Lung (tissue), 12 donors: ENCODE data around the gene ANKS1B. TPM values are rescaled to one million over a fixed set of nuclear protein-coding genes. Genes with fewer than 3 reads are reported as not detected.

Experiments used
- ATAC-seq: fragments of 200-7000 bp; cut with Tn5 transposase; one replicate; pipeline ENCODE4 v1.9.1; 2020; ENCODE audit warnings: moderate number of reproducible peaks; ENCODE audit not compliant: insufficient read depth, low FRiP score
- DNase-seq, 3 donors: peaks; one replicate each; pipeline ENCODE4 v3.0.0-alpha.2; 2013 to 2017
- H3K27ac ChIP-seq, 2 donors: one replicate each; pipeline ENCODE4 v1.5.1; 2013; ENCODE audit warnings: mild to moderate bottlenecking in 2 of 2, moderate library complexity in 2 of 2, control low read depth in 1 of 2, inconsistent platforms in 1 of 2, low read depth in 1 of 2, low read length in 1 of 2
- H3K27me3 ChIP-seq, 3 donors: one replicate each; pipeline ENCODE4 v1.5.1; 2013; ENCODE audit warnings: low read length in 2 of 3; ENCODE audit not compliant: control insufficient read depth in 3 of 3, insufficient read depth in 3 of 3
- H3K36me3 ChIP-seq, 4 donors: one replicate each; pipeline ENCODE4 v1.5.1; 2013; ENCODE audit warnings: low read length in 4 of 4, mild to moderate bottlenecking in 1 of 4, moderate library complexity in 1 of 4; ENCODE audit not compliant: control insufficient read depth in 4 of 4, insufficient read depth in 4 of 4
- H3K4me1 ChIP-seq, 5 donors: one replicate each; pipeline ENCODE4 v1.5.1; 2013; ENCODE audit warnings: low read length in 5 of 5, mild to moderate bottlenecking in 2 of 5, moderate library complexity in 1 of 5; ENCODE audit not compliant: control insufficient read depth in 5 of 5, insufficient read depth in 5 of 5
- H3K4me3 ChIP-seq: one replicate; pipeline ENCODE4 v1.5.1; 2013; ENCODE audit warnings: mild to moderate bottlenecking, control low read depth, moderate library complexity
- H3K9ac ChIP-seq, 2 donors: one replicate each; pipeline ENCODE4 v1.5.1; 2013; ENCODE audit warnings: low read length in 2 of 2, control low read depth in 1 of 2; ENCODE audit not compliant: insufficient read depth in 1 of 2
- H3K9me3 ChIP-seq, 4 donors: one replicate each; pipeline ENCODE4 v1.5.1; 2013; ENCODE audit warnings: low read length in 3 of 4, mild to moderate bottlenecking in 1 of 4, moderate library complexity in 1 of 4; ENCODE audit not compliant: control insufficient read depth in 4 of 4, insufficient read depth in 3 of 4
- WGBS, 2 donors: extraction: QIAGEN DNeasy Blood & Tissue Kit; methylation state at CpG; one replicate each; pipeline ENCODE4 v1.1.7; 2013; 5-methylcytosine and 5-hydroxymethylcytosine counted together
- polyA plus RNA-seq, 2 donors: library from polyadenylated mRNA; stranded (reverse); fragments of 200-250 nt; gene quantifications; one replicate each; pipeline ENCODE4 v1.2.1, GENCODE V29; 2013
- total RNA-seq, 2 donors: library from RNA; depleted of rRNA in 1 of 2; stranded (reverse); fragments of >200 nt in 1 of 2; gene quantifications; one replicate each; pipeline ENCODE4 v1.2.1, GENCODE V29; 2014 to 2021
- TF ChIP-seq, protein P1 (sequence below): IDR thresholded peaks from 2 replicates; pipeline ENCODE4 v1.5.1; 2012; ENCODE audit warnings: mild to moderate bottlenecking; ENCODE audit errors: control extremely low read depth, extremely low read depth
- donor health status: control.
- donor health status: control.
- donor health status: Bipolar disorder and iron deficiency.
- donor health status: healthy.
- donor health status: DM: yes; HTN: yes; CAD: no.

Gene ANKS1B
- total and polyA plus RNA-seq, 4 donors = 0.32 to 10.3 (median 3.7) TPM

DNA sequence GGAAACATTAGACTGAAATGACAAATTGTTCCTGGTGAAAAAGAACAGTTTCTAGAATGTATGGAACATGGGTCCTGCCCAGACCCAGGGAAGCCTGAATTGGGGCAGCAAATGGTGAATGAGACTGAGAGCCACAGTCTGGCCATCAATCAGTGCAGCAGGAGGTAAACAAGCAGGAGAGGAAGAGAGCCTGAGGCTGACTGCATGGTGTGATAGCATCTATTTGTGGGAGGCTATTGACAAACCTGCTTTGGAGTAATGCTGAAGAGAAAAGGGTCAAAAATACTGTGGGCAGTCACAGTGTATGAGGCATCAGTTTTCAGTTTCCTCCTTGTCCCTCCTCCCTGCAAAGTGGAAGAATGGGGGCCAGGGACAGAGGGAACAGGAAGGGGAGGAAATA is 136.8 kb downstream of the ANKS1B start:
- H3K27ac ChIP-seq = no peak overlapping the region
- H3K4me3 ChIP-seq = no peak overlapping the region
- H3K9ac ChIP-seq = no peak overlapping the region
- ATAC-seq (no peak), DNase-seq (no peak)
- H3K9me3 ChIP-seq = peaks cover 0 to 2% (median 0%) of the 10 kb centered on the region in 4 donors
- TF ChIP-seq, protein P1, sequence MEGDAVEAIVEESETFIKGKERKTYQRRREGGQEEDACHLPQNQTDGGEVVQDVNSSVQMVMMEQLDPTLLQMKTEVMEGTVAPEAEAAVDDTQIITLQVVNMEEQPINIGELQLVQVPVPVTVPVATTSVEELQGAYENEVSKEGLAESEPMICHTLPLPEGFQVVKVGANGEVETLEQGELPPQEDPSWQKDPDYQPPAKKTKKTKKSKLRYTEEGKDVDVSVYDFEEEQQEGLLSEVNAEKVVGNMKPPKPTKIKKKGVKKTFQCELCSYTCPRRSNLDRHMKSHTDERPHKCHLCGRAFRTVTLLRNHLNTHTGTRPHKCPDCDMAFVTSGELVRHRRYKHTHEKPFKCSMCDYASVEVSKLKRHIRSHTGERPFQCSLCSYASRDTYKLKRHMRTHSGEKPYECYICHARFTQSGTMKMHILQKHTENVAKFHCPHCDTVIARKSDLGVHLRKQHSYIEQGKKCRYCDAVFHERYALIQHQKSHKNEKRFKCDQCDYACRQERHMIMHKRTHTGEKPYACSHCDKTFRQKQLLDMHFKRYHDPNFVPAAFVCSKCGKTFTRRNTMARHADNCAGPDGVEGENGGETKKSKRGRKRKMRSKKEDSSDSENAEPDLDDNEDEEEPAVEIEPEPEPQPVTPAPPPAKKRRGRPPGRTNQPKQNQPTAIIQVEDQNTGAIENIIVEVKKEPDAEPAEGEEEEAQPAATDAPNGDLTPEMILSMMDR = no peak
- H3K27me3 ChIP-seq = no peaks in the 10 kb centered on the region
- H3K4me1 ChIP-seq = no peaks in the 10 kb centered on the region
- H3K36me3 ChIP-seq = no peaks in the 10 kb centered on the region

DNA sequence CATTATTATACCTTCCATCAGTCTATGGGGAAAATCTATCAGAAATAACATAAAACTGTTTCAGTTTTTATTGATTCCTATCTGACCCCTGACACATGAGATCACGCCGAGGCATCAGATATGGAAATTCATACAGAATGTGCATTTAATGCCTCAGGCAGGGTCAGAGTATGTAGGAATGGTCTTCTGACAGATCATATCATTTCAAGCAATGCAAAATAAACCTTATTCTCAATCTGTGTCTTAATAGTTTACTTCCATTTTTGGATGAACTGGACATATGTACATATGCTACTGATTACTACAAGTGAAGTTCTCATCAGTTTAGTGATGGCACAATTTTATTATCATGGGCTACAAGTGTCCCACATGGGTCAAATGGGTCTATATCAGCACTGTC is 150.0 kb downstream of the ANKS1B start:
- no peaks in the 10 kb centered on the region for H3K36me3 ChIP-seq
- TF ChIP-seq, protein P1 = no peak
- 95 to 96% methylated on average over 2 of the region's 2 CpGs for WGBS, 2 donors
- DNase-seq = no peak
- no peaks in the 10 kb centered on the region for H3K4me1 ChIP-seq
- no peaks in the 10 kb centered on the region for H3K27me3 ChIP-seq
- H3K4me3 ChIP-seq = no peak overlapping the region
- ATAC-seq = no peak
- H3K27ac ChIP-seq = no peak overlapping the region
- no peaks in the 10 kb centered on the region for H3K9me3 ChIP-seq
- H3K9ac ChIP-seq = no peak overlapping the region

DNA sequence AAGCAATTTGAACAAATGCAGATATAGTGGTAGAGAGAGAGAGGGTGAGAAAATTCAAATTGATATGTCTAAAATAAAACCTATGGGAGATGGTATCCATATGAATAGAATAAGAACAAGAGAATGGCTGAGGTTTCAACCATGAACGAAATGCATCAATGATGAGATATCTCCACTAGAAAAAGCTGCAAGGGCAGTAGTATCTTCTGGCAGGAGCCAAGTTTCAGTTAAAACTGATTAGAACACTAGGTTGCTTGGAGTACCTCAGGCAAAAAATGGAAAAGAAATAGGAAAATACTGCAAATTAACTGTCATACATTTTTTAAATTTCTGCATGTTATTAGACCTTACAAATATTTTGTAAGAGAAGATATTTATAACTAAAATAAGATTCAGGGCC is 151.3 kb downstream of the ANKS1B start:
- no peak overlapping the region for H3K4me3 ChIP-seq
- no peaks in the 10 kb centered on the region for H3K27me3 ChIP-seq
- ATAC-seq = no peak
- H3K9me3 ChIP-seq = no peaks in the 10 kb centered on the region
- no peaks in the 10 kb centered on the region for H3K4me1 ChIP-seq
- DNase-seq = no peak
- H3K9ac ChIP-seq = no peak overlapping the region
- WGBS, 2 donors = 49 to 66% methylated on average over 1 of the region's 1 CpG
- TF ChIP-seq, protein P1 = no peak
- H3K27ac ChIP-seq = no peak overlapping the region
- no peaks in the 10 kb centered on the region for H3K36me3 ChIP-seq

DNA sequence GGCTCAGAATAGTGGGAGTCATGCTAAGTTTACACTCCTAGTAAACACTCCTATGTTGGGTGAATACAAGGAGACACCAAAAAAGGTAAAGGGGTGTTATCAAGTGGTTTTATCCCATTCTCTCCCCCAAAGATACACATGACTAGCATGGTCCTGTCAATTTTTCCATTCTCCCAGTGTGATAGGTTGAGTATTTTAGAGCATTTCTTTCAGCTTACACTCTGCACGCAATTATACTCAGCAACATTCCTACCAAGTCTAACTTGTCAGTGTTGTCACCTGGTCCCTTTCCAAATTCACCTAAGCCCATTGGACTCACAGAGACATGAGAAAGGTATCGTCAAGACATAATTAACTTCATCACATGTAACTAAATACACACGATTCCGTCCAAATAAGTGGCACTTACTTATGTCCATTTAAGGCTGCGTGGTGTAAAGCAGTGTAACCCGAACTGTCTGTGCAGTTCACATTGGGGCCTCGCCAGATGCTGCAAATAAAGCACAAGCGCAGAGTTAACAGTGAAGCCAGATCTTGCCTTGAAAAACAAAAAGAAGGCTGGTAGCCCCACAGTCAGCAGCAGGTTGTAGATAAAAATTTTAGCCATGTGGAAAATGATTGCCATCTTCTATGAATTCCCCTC is 159.7 kb downstream of the ANKS1B start:
- Histone ChIP-seq H3K9me3 (no peaks in the 10 kb centered on the region), H3K36me3 (no peaks in the 10 kb centered on the region), H3K9ac (no peak overlapping the region), H3K4me1 (no peaks in the 10 kb centered on the region), H3K27ac (no peak overlapping the region), H3K27me3 (no peaks in the 10 kb centered on the region), H3K4me3 (no peak overlapping the region)
- TF ChIP-seq, protein P1 = no peak
- DNase-seq = peak in 1 of 3 donors; percentile 16
- ATAC-seq = no peak
- 75 to 83% methylated on average over 8 of the region's 8 CpGs for WGBS, 2 donors
